KG1 (cell line): ENCODE measurements around the gene SUSD6.
"Not testable (repeated sequence)": the region's sequence is repeated elsewhere in the genome, so short reads cannot be mapped to it uniquely, and the experiment has no call there.

Source experiments
- DNase-seq: peaks from one replicate; lab custom pipeline; 2025; lab: John Stamatoyannopoulos, UW

The SUSD6 gene

DNA sequence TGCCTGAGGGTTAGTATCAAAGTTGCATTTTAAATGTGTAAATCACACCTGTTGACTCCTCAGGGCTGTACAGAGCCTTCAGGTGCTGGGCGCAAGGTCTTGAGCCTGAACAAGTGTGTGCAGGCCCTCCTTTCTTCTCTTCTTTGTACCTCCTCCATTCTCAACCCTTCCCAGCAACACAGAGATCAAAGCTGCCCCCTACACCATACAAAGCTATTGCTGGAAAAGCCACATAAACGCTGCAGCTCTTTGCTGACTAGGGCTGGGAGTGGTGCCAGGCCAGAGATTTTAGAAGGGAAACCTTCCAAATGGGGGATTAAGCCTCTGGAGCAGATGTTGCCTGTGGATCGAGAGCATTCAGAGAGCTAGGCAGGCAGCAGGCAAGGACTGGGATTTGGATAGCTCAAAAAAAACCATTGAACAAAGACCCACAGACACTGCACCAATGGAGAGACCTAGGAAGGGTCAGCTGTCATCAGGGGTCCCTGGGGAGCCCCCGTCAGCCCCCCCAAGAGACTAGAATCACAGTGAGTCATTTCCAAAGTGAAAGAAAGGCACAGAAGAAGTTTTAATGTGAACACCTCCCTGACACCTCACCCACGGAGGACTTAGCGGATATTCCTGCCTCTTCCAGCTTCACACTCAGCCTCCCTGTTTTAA is 18.2 kb upstream of the SUSD6 start:
- DNase-seq, result no peak

DNA sequence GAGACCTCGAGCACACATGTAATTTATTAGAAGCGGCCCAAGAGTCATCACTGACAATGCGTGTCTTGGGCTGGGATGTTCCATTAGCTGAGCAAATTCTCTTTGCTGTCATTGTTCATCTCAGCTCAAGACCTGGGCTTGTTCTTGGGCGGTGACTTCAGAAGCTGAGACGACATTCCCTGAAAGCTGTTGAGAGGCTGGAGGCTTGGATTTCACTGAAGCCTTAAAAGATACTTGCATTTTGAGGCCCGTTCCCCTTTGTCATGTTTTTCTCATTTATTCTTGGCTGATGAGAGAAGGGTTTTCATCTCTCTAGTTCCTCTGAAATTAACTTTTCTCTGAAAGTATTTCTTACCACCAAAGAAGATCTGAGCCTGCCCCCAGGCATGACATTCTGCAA is 16.6 kb upstream of the SUSD6 start:
- no peak for DNase-seq

DNA sequence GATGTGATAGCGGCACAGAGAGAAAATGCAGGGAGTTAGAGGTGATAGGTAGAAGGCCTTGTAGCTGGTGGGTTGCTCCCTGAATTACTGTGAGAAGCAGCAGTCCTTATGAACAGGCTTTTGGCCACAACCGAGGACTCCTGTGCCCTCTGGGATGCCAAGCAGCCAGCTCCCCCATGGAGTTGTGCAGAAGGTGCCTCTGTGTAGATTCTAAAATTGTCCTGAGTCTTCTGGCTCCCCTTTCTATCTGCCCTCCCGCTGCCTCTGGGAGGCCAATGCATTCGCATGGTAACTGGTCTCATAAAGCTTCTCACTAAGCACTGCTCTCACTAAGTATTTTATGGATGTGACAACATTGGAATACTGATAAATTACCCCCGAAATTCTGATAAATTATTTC is 16.1 kb upstream of the SUSD6 start:
- DNase-seq, result no peak

DNA sequence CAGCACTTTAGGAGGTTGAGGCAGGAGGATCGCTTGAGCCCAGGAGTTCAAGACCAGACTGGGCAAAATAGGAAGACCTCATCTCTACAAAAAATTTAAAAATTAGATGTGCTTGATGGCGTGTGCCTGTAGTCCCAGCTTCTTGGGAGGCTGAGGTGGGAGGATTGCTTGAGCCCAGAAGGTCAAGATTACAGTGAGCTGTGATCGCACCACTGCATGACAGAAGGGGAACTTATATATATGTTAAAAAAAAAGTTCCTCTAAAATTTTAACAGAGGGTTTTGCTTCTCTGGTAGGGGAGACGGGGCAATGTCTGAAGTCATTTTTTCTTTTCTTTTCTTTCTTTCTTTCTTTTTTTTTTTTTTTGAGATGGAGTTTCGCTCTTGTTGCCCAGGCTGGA is 12.0 kb upstream of the SUSD6 start:
- DNase-seq, result not testable (repeated sequence)

DNA sequence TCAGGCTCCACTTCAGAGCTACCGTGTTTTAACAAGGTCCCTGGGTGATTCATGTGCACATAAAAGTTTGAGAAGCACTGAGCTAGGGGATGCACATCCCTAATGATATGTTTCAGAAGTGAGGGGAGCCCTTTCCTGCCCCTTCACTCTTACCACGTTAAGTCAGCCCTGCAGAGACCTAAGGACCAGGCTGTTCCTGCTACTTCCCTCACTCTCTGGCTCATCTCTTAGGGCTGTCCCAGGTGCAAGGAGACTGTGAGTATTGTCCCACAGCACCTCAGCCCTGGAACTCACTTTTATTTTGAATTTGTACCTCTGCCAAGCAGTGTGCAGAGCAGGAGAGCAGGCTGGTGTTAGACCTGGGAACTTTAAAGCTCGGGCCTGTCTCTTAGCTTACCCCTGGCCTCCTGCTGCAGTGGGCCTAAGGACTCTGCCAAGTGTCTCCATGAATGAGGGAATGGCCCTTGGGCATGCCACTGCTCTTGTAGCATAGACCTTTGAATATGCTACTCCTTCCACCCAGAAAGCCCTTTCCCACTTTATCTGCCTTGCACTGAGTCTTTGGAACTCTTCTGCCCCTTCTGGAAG is 11.0 kb upstream of the SUSD6 start:
- DNase-seq, result no peak

DNA sequence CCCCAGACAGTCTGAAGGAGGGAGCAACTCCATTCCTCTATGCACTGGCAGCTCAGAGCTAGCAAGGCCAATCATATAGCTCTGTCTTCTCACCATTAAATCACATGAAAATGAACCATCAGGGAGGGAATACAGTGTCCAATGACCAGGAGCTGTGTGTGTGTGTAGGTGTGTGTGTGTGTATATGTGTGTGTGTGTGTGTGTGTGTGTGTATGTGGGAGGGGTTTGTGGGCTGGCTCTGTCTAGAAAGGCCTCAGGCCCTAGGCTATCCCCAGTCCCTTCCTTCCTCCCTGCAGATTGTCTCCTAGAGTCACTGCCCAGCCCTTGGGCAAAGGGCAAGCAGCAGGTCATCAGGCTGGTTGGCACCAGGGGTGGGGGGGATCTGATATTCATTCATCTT is 5.7 kb upstream of the SUSD6 start:
- DNase-seq, result no peak

DNA sequence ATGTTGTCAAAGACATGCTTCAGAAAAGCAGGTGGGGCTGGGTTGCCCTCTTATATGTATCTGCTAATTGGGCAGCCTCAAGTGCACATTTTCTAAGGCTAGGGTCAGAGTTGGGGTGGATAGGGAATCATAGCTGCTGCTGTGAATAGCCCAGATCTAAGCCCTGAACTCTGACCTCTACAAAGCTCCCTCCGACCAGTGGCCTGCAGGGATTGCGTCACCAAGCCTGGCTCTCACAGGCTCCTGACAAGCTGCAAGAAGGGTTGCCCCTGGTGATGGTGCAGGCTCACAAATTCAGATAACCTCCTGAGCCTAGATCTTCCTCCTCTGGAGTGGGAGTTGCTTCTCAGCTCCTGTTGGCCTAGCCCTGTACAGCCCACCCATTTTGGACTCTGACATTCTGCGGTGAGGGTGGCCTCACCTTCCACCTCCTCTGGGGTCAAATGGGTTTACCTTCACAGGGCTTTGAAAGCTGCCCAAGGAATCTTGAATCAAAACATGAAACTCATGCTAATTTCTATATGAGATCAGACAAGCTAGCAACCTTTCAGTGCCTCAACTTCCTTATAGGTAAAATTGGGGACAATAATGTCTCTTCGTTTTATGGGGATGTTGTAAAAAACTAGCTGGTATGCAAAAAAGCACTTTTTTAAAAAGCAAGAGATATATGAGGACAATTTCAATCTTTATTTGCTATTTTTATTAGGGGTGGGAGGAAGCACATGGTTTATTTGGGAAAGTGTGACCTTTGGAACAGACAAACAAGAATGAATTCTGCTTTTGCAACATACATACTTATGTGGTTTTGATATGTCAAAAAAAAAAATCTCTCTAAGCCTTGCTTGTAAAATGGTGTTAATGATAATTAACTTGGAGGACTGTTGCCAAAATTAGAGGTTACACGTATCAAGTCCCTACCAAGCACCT is 4.9 kb upstream of the SUSD6 start:
- DNase-seq, result no peak

DNA sequence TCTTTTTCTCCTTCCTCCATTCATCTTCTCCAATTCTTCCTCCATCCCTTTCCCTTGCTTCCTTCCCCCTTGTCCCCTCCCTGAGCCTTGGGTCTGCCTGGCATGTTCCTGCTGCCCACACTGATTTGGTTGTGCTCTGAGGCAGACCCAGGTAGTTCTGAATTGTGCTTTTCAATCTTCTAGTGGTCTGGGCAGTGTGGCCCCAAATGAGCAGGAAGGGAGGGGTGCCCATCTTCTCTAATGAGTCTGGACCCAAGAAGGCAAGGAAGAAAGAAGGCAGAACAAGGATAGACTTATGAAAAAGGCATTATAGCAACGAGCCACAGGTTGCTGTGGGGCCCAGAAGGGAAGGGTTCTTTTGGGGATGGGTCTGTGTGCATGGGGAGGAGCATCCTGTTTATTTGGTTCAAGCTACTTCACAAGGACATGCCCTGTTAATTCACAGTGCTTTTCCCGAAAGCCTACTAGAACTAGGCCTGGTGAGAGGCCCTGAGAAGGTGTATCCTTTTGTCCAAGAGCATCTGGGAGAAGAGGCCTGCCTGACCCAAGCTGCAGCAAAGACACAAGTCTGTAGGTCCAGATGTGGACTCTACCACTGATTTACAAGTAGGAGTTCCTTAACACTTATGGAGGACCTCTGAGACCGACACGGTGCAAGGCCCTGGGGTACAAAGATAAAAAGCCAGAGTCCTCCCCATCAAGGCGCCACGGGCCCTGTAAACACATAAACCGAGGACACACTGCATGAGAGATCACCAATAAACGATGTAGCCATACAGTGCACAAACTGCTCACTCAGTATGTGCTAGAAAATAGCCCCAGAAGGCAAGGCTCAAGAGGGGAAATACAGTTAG is 1.1 kb upstream of the SUSD6 start:
- DNase-seq, result no peak

DNA sequence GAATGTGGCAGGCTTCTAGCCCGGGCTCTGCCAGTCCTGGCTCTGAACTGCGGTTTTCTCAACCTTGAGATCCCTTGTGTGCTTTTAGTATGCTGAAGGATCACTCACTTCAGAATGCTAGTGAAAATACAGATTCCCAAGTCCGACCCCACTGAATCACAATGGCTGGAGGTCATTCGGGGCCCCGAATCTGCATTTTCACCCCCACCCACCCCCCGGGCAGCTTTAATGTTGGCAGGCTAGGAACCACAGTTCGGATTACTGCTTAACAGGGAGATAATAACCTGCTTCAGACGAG is 573 bp upstream of the SUSD6 start:
- no peak for DNase-seq

DNA sequence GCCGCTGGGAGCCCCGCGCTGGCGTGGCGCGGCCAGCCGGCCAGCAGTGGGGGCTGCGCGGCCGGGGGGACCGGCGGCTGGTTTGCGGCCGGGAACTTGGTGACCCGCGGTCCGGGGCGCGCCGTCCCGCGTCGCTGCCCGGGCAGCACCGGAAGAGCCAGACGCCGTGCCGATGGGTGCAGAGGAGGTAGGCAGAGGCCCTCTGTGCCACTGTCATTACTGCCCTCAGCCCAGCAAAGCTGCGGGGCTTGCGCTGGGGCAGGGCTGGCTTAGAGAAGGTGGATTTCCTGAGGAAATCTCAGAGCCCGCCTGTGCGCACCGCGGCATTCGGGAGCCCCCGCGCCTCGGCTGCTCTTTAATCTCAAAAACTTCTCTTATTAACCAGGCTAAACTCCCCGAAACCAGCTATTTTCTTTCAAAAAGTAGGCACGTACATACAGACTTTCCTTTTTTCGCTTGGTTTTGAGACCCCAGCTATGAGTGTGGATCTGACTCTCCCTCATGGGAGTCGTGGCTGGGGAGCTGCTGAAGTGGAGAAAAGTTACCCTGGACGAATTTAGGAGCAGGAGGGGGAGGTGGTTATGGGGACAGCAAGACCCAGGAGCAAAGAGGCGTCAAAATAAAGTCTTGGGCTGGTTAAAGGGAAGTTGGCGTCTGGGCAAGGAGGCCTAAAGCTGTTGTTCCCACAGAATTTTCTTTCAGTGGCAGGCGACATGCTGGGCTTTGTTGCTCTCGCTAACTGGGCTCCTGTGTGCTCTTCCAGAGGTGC is 802 bp downstream of the SUSD6 start:
- DNase-seq, result no peak

DNA sequence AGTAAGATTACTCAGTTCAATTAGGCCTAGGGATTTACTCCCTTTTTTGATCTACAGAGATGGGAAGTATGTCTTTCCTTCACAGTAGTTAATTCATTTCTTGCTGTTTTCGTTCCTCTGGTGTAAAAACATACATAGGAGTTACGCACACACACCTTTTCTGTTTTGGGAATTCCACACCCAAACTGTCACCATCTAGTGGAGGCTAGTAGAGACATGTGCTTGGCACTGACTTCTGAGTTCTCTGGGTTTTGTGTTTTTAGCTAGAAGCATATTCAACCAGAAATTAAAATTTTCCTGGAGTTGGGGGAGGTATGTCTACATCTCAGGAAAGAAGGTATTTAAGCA is 1.4 kb downstream of the SUSD6 start:
- no peak for DNase-seq

DNA sequence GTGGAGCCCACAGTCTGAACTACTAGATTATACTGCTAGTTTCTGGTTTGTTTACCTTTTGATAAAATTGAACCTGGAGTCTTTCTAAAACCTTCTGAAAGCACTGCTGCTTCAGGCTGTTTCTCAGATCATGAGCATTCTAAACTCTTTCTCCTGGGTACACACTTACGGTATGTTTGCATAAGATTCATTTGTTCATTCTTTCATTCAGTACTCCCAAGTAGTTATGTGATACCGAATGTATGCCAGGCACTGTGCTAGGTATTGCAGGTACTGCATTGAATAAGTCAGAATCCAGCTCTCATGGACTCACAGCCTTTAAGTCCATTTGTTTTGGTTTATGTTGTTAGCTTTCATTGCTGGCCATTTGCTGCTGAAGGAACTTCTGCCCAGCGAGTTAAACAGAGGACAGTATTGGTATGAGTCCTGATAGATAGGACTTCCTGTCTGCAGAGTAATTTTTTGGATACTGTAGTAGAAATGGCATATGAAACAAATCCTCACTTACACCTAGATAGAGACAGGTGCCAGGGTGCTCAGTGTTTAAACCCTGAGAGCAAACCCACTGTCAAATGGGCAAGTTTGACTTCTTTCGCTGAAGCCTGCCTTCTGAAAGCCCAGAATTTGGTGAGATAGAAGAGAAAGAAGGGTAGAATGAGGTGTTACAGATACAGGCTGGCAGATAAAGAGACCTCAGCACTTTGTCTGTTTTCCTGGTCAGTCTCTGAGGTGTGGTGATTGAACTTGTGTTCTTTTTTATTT is 2.1 kb downstream of the SUSD6 start:
- no peak for DNase-seq

DNA sequence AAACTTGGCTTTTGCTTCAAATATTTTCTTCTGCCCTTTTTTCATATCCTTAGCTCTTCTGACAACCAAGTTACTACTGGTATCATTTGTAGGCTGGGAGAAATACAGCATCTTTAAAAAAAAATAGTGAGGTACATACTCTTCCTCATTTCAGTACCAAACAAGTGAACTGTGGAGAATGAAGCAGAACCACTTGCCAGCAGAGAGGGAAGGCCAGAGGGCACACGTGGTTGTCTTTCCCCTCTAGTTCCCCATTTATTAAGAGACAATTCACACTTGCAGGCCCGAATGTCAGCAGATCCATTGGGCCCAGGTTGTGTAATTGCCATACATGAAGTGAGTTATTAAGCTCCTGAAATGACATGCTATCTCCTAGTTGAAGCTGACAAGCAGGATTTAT is 3.2 kb downstream of the SUSD6 start:
- DNase-seq, result peak; percentile 85

DNA sequence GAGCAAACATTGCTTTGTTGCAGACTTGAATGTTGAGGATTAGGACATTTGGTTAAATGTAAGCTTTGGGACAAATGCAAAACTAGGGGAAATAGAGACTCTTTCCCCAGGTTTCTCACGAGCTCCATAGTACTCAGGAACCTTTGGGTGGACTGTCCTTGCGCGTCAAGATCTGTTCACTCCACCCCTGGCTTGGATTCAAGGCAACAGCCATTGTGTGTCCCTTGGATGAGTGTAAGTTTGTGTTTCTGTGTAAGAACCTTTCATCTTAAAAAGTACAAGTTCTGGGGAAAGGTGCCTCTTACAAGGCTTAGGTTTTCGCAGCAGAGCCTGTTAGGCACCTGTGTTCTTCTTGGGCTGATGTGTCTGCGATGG is 3.7 kb downstream of the SUSD6 start:
- DNase-seq, result no peak

DNA sequence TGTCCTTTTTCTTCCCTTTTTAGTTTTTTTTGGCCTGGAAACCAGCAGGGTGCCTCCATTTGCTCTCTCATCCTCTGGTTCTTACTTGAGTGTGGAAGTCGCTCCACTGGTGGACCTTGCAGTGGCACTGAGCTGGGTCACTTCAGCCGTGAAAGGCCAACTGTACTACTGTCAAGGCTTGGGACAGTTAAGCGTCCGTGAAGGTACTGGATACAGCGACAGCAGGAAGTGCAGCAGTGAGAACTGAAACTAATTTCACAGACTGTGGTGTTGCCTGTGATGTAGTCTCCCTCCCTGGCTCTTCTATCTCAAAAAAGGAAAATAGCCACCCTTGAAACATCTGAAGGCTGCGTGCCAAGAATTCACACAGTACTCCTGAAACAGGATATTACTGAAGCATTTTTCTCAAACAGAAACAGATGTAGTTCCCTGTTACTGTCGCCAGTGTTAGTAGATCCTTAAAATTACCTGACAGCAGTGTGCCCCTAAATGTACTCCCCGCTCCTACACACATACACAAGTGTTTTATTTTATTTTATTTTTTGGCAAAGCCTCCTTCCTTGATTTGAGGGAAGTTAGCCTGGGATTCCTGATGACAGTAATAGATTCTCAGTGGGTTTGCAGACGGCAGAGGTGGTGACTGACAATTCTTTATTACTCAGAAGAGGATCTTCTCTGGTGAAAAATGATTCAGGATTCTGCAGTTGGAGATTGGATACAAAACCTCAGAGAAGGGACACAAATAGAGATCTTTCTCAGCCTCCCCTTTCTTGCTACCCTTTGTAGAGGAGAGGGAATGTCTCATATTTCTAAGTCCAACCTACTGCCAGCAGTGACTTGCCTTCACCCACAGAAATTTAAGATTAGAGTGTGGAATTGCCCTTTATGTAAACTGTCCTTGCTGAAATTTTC is 4.4 kb downstream of the SUSD6 start:
- DNase-seq, result peak; percentile 42

DNA sequence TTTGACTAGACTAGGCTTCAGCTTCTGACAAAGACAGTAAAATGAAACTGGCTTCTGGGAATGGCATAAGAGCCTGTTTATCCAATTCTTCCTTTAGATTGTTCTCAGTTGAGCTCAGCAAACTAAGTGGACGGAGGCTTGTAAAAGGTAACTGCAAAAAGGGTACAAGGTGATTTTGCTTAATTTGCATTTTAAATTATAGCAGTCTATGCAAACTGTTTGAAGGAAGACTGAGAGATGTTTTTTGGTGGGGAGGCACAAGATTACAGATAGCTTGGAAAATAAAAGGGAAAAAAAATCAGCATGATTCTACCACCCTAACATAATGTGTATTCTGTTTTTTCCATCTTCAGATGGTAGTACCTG is 5.0 kb downstream of the SUSD6 start:
- no peak for DNase-seq

DNA sequence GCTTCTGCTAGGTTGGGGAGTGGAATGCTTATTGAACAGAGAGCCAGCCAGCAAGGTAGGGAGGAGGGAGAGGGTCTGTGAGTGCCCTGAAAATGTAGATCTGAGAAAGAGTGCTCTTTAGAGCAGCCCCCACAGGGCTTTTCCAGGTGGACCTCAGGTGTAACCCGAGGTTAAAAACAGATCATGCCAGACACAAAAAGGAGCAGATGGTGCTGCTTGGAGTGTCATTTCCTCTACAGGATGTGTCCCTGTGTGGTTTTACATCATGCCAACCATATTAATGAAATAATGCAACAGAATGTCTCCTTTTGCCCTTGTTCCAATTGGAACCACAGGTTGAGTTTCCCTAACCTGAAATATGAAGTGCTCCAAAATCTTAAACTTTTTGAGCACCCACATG is 6.4 kb downstream of the SUSD6 start:
- no peak for DNase-seq

DNA sequence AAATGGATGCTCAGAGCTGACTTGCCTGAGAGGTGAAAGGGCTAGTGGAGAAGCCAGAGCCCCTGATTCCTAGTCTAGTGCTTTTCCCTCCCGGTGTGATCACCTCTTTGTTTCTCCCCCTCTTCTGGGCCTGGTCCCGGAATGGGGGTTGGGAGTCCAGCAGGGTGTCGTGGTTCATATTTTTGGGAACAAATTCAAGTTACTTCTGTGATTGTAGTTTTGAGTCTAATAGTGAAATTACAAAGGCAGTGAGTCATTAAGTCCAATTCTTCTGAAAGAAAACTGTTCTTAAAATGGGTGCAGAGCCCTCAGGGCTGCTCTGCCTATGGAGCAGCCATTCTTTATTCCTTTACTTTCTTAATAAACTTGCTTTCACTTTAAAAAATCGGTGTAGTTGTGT is 7.6 kb downstream of the SUSD6 start:
- no peak for DNase-seq

DNA sequence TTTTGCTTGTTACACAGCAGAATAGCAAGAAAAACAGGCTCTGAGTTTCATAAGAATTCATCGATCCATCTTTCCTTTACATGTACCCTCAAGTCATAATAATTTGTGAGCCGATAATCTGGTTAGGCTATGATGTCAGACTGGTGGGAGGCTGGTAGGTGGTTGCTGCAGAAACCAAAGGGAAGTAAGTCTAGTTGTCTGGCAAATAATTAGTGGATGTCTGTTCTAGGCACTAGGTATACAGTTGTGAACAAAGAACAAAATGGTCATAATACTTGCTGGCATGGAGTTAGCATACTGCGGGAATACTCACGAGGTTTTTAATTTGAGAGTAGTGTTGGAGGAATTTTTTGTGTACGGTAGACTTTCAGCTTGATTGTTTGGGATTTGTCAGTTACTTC is 8.8 kb downstream of the SUSD6 start:
- no peak for DNase-seq

DNA sequence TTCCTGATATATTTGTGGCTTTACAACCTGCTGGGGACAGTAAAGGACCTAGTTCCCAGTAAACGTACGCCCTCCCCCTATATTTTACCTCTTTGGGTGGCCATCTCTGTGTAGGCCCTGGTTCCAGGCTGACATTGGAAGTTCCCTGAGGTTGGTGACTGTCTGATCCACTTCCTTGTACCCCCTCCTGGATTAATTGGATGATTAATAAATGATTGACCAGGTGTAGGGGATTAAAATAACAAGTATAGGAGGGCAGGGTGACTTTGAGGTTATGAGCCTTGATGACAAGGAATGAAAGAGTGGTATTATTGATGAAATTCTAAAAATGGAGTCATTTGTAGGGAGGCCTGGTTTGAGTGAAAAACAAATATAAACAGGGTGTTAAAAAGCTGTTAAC is 9.6 kb downstream of the SUSD6 start:
- no peak for DNase-seq
